ENCODE results near the gene L2HGDH. TPM values are rescaled to one million over a fixed set of nuclear protein-coding genes. Genes with fewer than 3 reads are reported as not detected.
A peak's percentile ranks its signal among the peaks of the same experiment; 100 is the strongest.

L2HGDH gene
- total and polyA plus RNA-seq, 9 of the 15 experiments (the other 6 are each of a cell fraction or from before 2014, with no cell fraction given): 1.7 to 16.1 (median 10.5) TPM

DNA sequence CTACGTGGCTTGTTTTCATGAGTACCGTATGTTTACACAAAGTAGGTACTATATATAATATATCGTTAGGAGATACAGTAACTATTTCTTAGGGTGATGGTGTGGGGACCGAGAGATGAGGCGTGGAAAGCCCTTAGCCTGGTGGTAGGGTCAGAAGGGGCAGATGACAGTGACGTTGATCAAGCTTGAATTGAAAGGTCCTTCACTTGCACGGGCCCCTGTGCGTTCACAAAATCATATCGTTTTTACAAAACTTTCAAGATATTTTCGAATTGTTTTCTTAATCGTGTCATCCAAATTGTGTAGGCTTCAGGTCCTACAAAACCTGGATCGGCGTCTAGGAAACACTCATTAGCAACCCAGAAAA lies 79.8 kb downstream of the L2HGDH start:
- peak; percentile 13 for ATAC-seq
- TF ChIP-seq U2AF1 (optimal IDR thresholded peaks at IDR 0.05; ENCODE audit: low read depth, low read length) (no peak), POLR2A (conservative IDR thresholded peaks at IDR 0.05) (no peak), U2AF2 (optimal IDR thresholded peaks at IDR 0.05; ENCODE audit: low read depth, low read length) (no peak), PHTF2 (CRISPR knock-in tag; IDR thresholded peaks at IDR 0.05) (no peak), KLF1 (tag; IDR thresholded peaks at IDR 0.05) (no peak)
- TF ChIP-seq, protein P1, sequence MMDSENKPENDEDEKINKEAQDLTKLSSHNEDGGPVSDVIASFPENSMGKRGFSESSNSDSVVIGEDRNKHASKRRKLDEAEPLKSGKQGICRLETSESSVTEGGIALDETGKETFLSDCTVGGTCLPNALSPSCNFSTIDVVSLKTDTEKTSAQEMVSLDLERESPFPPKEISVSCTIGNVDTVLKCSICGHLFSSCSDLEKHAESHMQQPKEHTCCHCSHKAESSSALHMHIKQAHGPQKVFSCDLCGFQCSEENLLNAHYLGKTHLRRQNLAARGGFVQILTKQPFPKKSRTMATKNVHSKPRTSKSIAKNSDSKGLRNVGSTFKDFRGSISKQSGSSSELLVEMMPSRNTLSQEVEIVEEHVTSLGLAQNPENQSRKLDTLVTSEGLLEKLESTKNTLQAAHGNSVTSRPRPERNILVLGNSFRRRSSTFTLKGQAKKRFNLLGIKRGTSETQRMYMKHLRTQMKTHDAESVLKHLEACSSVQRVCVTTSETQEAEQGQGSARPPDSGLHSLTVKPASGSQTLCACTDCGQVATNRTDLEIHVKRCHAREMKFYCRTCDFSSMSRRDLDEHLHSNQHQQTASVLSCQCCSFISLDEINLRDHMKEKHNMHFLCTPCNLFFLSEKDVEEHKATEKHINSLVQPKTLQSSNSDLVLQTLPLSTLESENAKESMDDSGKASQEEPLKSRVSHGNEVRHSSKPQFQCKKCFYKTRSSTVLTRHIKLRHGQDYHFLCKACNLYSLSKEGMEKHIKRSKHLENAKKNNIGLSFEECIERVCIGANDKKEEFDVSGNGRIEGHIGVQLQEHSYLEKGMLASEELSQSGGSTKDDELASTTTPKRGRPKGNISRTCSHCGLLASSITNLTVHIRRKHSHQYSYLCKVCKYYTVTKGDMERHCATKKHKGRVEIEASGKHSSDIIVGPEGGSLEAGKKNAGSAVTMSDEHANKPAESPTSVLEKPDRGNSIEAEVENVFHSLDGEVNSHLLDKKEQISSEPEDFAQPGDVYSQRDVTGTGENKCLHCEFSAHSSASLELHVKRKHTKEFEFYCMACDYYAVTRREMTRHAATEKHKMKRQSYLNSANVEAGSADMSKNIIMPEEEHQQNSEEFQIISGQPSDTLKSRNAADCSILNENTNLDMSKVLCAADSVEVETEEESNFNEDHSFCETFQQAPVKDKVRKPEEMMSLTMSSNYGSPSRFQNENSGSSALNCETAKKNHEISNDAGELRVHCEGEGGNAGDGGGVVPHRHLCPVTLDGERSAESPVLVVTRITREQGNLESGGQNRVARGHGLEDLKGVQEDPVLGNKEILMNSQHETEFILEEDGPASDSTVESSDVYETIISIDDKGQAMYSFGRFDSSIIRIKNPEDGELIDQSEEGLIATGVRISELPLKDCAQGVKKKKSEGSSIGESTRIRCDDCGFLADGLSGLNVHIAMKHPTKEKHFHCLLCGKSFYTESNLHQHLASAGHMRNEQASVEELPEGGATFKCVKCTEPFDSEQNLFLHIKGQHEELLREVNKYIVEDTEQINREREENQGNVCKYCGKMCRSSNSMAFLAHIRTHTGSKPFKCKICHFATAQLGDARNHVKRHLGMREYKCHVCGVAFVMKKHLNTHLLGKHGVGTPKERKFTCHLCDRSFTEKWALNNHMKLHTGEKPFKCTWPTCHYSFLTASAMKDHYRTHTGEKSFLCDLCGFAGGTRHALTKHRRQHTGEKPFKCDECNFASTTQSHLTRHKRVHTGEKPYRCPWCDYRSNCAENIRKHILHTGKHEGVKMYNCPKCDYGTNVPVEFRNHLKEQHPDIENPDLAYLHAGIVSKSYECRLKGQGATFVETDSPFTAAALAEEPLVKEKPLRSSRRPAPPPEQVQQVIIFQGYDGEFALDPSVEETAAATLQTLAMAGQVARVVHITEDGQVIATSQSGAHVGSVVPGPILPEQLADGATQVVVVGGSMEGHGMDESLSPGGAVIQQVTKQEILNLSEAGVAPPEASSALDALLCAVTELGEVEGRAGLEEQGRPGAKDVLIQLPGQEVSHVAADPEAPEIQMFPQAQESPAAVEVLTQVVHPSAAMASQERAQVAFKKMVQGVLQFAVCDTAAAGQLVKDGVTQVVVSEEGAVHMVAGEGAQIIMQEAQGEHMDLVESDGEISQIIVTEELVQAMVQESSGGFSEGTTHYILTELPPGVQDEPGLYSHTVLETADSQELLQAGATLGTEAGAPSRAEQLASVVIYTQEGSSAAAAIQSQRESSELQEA (IDR thresholded peaks at IDR 0.05; ENCODE audit: low read depth): no peak
- TF ChIP-seq, protein P2, sequence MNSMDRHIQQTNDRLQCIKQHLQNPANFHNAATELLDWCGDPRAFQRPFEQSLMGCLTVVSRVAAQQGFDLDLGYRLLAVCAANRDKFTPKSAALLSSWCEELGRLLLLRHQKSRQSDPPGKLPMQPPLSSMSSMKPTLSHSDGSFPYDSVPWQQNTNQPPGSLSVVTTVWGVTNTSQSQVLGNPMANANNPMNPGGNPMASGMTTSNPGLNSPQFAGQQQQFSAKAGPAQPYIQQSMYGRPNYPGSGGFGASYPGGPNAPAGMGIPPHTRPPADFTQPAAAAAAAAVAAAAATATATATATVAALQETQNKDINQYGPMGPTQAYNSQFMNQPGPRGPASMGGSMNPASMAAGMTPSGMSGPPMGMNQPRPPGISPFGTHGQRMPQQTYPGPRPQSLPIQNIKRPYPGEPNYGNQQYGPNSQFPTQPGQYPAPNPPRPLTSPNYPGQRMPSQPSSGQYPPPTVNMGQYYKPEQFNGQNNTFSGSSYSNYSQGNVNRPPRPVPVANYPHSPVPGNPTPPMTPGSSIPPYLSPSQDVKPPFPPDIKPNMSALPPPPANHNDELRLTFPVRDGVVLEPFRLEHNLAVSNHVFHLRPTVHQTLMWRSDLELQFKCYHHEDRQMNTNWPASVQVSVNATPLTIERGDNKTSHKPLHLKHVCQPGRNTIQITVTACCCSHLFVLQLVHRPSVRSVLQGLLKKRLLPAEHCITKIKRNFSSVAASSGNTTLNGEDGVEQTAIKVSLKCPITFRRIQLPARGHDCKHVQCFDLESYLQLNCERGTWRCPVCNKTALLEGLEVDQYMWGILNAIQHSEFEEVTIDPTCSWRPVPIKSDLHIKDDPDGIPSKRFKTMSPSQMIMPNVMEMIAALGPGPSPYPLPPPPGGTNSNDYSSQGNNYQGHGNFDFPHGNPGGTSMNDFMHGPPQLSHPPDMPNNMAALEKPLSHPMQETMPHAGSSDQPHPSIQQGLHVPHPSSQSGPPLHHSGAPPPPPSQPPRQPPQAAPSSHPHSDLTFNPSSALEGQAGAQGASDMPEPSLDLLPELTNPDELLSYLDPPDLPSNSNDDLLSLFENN (IDR thresholded peaks at IDR 0.05; ENCODE audit: low read depth in 2 of 2, low read length in 2 of 2): no peak
- no peaks in the 10 kb centered on the region for H3K9me1 ChIP-seq (ENCODE audit: control insufficient read depth, insufficient read depth, low read length)
- peak overlapping the region; percentile 94 for H2AFZ ChIP-seq (ENCODE audit: low read depth, low read length)
- H3K4me2 ChIP-seq (ENCODE audit: insufficient read depth, low read length): peak overlapping the region; percentile 87
- H3K27me3 ChIP-seq (ENCODE audit: control insufficient read depth in 2 of 2, insufficient read depth in 2 of 2, low read length in 2 of 2): no peaks in the 10 kb centered on the region
- intact Hi-C loops (cut with micrococcal nuclease) (loop anchor here (10.0 kb wide), 2 partner anchors 117 to 367 kb away; partner anchors contain the start of gene VCPKMT), in situ Hi-C loops (cut with MboI) (no loop called here)
- H3K27ac ChIP-seq (ENCODE audit: extremely low read depth, low read depth, low read length): peak overlapping the region; percentile 75
- no peak for FAIRE-seq
- H3K4me3 ChIP-seq: peak overlapping the region; percentile 83
- H3K9ac ChIP-seq (ENCODE audit: insufficient read depth in 1 of 2, low read depth in 2 of 2, low read length in 2 of 2): peak overlapping the region; percentile 73 to 95; a peak in 3 of 4 replicates
- DNase-seq (ENCODE audit: extremely low read depth in 1 of 4, low spot score in 3 of 4): peak in 2 of 4 experiments; percentile 13 to 25
- BruUV-seq (replicated peaks): no TSS peak
- H3K4me1 ChIP-seq (replicated peaks in 1 of 2; ENCODE audit: control insufficient read depth in 2 of 2, insufficient read depth in 2 of 2, low read length in 2 of 2): peaks cover 6 to 11% of the 10 kb centered on the region in 2 experiments; a peak in 4 of 5 replicates
- ChIA-PET POLR2A (no interaction called here), CTCF (ENCODE audit: low intra/inter-chr PET ratio) (no interaction called here)
- no peaks in the 10 kb centered on the region for H4K20me1 ChIP-seq (replicated peaks; ENCODE audit: control insufficient read depth, insufficient read depth, low read length)
- H3K9me3 ChIP-seq (replicated peaks; ENCODE audit: control insufficient read depth, insufficient read depth, low read depth, low read length): no peaks in the 10 kb centered on the region
- H3K79me2 ChIP-seq (ENCODE audit: control insufficient read depth, insufficient read depth, low read length): peaks cover 38% of the 10 kb centered on the region
- H3K36me3 ChIP-seq (ENCODE audit: control insufficient read depth, insufficient read depth, low read length): 0 out of 3 replicates have a peak, but pooled peaks cover 4% of the 10 kb centered on the region
- 27% methylated on average over 13 of the region's 13 CpGs for WGBS (ENCODE audit: insufficient coverage, low coverage, missing lambda C conversion rate)
